ENCODE measurements around the gene DRAM1. TPM values are rescaled to one million over a fixed set of nuclear protein-coding genes. Genes with fewer than 3 reads are reported as not detected.

The DRAM1 gene
- total and polyA plus RNA-seq, 3 donors from 2014 or later, result 4.4 to 13.1 (median 4.5) TPM

DNA sequence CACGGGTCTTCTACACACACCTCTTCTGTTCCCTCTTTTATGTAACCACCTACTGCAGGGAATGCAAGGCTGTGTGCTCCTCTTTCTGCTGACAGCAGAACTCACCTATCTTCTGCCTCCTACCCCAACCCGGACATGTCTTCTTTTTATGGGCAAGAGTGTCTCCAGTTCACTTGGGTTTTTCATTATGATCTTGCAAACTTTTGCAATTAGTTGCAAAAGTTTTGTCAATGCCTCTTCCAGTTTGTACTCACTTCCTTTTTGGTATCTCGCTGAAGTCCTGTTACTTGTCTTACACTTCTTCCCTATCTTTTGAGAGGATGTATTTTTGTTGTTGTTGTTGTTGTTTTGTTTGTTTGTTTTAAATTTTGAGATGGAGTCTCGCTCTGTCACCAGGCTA is 50.6 kb downstream of the DRAM1 start:
- no peaks in the 10 kb centered on the region for H3K27me3 ChIP-seq
- TF ChIP-seq, protein P1, sequence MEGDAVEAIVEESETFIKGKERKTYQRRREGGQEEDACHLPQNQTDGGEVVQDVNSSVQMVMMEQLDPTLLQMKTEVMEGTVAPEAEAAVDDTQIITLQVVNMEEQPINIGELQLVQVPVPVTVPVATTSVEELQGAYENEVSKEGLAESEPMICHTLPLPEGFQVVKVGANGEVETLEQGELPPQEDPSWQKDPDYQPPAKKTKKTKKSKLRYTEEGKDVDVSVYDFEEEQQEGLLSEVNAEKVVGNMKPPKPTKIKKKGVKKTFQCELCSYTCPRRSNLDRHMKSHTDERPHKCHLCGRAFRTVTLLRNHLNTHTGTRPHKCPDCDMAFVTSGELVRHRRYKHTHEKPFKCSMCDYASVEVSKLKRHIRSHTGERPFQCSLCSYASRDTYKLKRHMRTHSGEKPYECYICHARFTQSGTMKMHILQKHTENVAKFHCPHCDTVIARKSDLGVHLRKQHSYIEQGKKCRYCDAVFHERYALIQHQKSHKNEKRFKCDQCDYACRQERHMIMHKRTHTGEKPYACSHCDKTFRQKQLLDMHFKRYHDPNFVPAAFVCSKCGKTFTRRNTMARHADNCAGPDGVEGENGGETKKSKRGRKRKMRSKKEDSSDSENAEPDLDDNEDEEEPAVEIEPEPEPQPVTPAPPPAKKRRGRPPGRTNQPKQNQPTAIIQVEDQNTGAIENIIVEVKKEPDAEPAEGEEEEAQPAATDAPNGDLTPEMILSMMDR (IDR thresholded peaks at IDR 0.05), result no peak
- TF ChIP-seq POLR2A (IDR thresholded peaks at IDR 0.05), result no peak
- intact Hi-C loops (cut with DNase I; ENCODE audit: low total_unique reads), result no loop called here
- no peaks in the 10 kb centered on the region for H3K36me3 ChIP-seq (ENCODE audit: low read depth, missing control alignments)
- H3K4me1 ChIP-seq, result no peaks in the 10 kb centered on the region
- H3K27ac ChIP-seq, result peak overlapping the region in 1 of 2 donors; percentile 18
- WGBS, 2 donors, result 92 to 97% methylated on average over 4 of the region's 4 CpGs
- no peak overlapping the region for H3K4me3 ChIP-seq
- H3K9me3 ChIP-seq, result no peaks in the 10 kb centered on the region
- no peak for DNase-seq

DNA sequence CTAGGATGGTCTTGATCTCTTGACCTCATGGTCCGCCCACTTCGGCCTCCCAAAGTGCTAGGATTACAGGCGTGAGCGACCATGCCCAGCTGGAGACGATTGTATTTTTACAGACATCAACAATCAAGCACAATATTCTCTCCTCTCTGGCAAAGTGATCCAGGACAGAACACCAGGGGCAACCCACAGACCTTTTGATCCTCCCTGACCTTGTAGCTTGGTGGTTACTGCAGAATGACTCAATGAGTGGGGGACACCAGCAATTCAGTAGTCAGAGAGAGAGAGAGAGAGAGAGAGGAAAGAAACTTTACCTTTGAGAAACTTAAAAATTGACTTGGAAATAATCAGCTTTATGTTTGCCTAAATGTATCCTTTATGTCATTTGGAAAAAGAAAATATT is 51.2 kb downstream of the DRAM1 start:
- no peaks in the 10 kb centered on the region for H3K4me1 ChIP-seq
- DNase-seq, result no peak
- H3K27me3 ChIP-seq, result no peaks in the 10 kb centered on the region
- no peaks in the 10 kb centered on the region for H3K9me3 ChIP-seq
- 69 to 80% methylated on average over 5 of the region's 5 CpGs for whole genome bisulfite sequencing, 2 donors
- intact Hi-C loops (cut with DNase I; ENCODE audit: low total_unique reads), result no loop called here
- no peaks in the 10 kb centered on the region for H3K36me3 ChIP-seq (ENCODE audit: low read depth, missing control alignments)
- TF ChIP-seq, protein P1 (IDR thresholded peaks at IDR 0.05), result no peak
- no peak for TF ChIP-seq POLR2A (IDR thresholded peaks at IDR 0.05)
- H3K27ac ChIP-seq, result no peak overlapping the region
- no peak overlapping the region for H3K4me3 ChIP-seq

DNA sequence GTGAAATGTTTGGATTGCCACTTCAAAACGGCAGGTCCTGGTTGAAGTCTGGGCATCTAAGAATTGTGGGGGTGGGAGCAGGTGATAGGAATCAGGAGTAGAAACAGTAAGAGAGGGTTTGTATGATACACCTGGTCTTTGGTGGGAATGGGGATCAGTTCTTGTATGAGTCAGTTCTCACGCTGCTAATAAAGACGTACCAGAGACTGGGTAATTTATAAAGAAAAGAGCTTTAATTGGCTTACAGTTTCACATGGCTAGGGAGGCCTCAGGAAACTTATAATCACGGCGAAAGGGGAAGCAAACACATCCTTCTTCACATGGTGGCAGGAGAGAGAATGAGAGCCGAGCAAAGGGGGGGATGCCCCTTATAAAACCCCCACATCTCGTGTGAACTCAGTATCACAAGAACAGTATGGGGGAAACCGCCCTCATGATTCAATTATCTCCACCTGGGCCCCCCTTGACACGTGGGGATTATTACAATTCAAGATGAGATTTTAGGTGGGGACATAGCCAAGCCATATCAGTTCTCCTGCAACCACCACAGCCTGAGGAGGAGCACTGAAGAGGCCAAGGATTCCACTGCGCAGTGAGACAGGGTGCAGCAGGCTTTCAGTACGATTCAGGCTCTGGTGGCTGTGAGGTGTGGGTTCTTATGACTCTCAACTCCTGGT is 52.1 kb downstream of the DRAM1 start:
- Histone ChIP-seq H3K9me3 (no peaks in the 10 kb centered on the region), H3K4me3 (no peak overlapping the region), H3K36me3 (ENCODE audit: low read depth, missing control alignments) (no peaks in the 10 kb centered on the region), H3K4me1 (no peaks in the 10 kb centered on the region), H3K27ac (no peak overlapping the region), H3K27me3 (no peaks in the 10 kb centered on the region)
- TF ChIP-seq, protein P1 (IDR thresholded peaks at IDR 0.05), result no peak
- no peak for TF ChIP-seq POLR2A (IDR thresholded peaks at IDR 0.05)
- intact Hi-C loops (cut with DNase I; ENCODE audit: low total_unique reads), result no loop called here
- 85 to 92% methylated on average over 11 of the region's 11 CpGs for WGBS, 2 donors
- DNase-seq, result no peak

DNA sequence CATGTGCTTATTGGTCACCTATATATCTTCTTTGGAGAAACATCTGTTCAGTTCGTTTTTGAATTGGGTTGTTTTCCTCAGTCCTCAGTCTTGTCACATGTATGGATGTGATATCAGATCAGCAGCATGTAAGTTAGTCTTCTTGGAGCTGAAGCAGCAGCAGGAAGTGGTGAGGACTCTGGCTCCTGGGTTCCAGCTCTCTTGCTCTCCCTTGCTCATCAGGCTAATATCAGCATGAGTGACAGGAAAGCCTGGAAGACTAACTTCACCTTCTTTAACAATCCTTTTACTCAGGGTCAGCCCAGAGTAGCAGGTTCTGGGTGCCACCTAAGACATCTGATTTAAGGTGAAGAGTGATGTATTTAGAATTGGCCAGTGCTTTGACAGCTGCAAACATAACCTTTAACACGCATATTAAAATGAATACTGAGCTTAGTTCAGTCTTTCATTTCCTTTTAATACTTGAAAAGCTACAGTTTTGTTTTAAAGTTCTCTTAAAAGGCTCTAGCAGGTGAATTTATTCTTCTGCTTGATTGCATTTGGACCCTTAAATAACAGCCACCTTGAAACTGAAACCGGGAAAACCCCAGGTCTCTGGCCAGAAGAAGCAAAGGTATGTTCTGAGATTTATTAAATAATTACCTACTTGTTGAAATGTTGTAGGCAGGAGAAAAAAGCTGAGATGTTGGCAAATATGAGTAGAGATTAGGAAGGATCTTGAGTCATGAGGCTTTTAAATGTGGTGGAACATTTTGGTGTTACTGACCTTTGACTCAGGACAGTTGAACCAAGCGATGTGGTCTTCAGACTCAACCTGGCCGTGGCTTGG is 54.3 kb downstream of the DRAM1 start:
- no peak for DNase-seq
- no peak overlapping the region for H3K4me3 ChIP-seq
- TF ChIP-seq, protein P1 (IDR thresholded peaks at IDR 0.05), result no peak
- no peak for TF ChIP-seq POLR2A (IDR thresholded peaks at IDR 0.05)
- no peak overlapping the region for H3K27ac ChIP-seq
- WGBS, 2 donors, result 83 to 87% methylated on average over 5 of the region's 5 CpGs
- H3K36me3 ChIP-seq (ENCODE audit: low read depth, missing control alignments), result no peaks in the 10 kb centered on the region
- H3K9me3 ChIP-seq, result no peaks in the 10 kb centered on the region
- H3K27me3 ChIP-seq, result no peaks in the 10 kb centered on the region
- peaks cover 4% of the 10 kb centered on the region for H3K4me1 ChIP-seq
- intact Hi-C loops (cut with DNase I; ENCODE audit: low total_unique reads), result no loop called here
